Immature natural killer cell (primary cell): ENCODE results near the gene ACOT11. TPM values are rescaled to one million over a fixed set of nuclear protein-coding genes. Genes with fewer than 3 reads are reported as not detected.
A peak's percentile ranks its signal among the peaks of the same experiment; 100 is the strongest.

ENCODE experiments used
- DNase-seq, 3 donors: peaks; one replicate each; pipeline ENCODE4 v3.0.0; 2022; ENCODE audit warnings: mixed read lengths in 1 of 3
- H3K27ac Mint-ChIP-seq, 6 donors: one replicate each; pipeline ENCODE4 v1.8.0; 2020; ENCODE audit warnings: mixed read lengths in 6 of 6, mild to moderate bottlenecking in 5 of 6, inconsistent platforms in 4 of 6, moderate library complexity in 3 of 6
- H3K27me3 Mint-ChIP-seq, 3 donors: one replicate each; pipeline ENCODE4 v1.8.0; 2020 to 2021; ENCODE audit warnings: low read depth in 3 of 3, mild to moderate bottlenecking in 3 of 3, mixed read lengths in 3 of 3, moderate library complexity in 3 of 3, inconsistent platforms in 1 of 3
- H3K36me3 Mint-ChIP-seq, 3 donors: one replicate each; pipeline ENCODE4 v1.8.0; 2020; ENCODE audit warnings: mixed read lengths in 3 of 3, inconsistent platforms in 2 of 3, mild to moderate bottlenecking in 2 of 3
- H3K4me1 Mint-ChIP-seq, 2 donors: one replicate each; pipeline ENCODE4 v1.8.0; 2020; ENCODE audit warnings: inconsistent platforms in 2 of 2, mild to moderate bottlenecking in 2 of 2, mixed read lengths in 2 of 2, moderate library complexity in 1 of 2
- H3K4me3 Mint-ChIP-seq, 5 donors: one replicate each; pipeline ENCODE4 v1.8.0; 2020; ENCODE audit warnings: mild to moderate bottlenecking in 5 of 5, mixed read lengths in 5 of 5, inconsistent platforms in 3 of 5, moderate library complexity in 3 of 5
- H3K9me3 Mint-ChIP-seq, 6 donors: one replicate each; pipeline ENCODE4 v1.8.0; 2020; ENCODE audit warnings: mild to moderate bottlenecking in 6 of 6, mixed read lengths in 6 of 6, inconsistent platforms in 4 of 6, moderate library complexity in 3 of 6
- polyA plus RNA-seq, 3 donors: library from polyadenylated mRNA; unstranded; fragments of 300-500 nt; fragmentation: Illumina TruSeq; gene quantifications; one replicate each; pipeline ENCODE4 v1.2.3, GENCODE V29; 2021

ACOT11 gene
- polyA plus RNA-seq, 3 donors from 2014 or later: 0.27 to 0.44 TPM; not detected in 1

DNA sequence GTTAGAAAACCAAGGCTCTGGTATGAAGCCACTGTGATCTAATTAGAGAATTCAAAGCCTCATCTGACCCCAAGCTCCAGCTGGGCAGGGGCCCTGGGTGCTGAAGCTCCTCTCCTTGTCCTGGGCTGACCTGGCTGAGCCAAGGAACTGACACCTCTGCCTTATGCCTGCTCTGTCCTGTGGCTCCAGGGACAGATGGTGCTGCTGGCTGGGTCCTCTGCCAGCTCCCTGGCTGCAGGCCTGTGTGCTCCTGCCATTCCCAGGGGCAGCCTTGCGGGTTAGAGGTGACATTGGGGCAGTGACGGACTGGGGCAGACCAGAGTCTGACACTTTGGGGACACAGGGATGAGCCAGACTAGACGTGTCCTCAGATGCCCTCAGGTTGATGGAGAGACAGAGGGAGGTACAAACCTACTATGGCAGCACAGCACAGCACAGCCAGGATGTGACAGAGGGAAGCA is 11.8 kb downstream of the ACOT11 start:
- no peaks in the 10 kb centered on the region for H3K9me3 Mint-ChIP-seq
- H3K27ac Mint-ChIP-seq: no peak overlapping the region
- H3K4me3 Mint-ChIP-seq: no peak overlapping the region
- DNase-seq: no peak
- peaks cover 0 to 3% (median 0%) of the 10 kb centered on the region in 3 donors for H3K36me3 Mint-ChIP-seq
- H3K27me3 Mint-ChIP-seq: peaks cover 0 to 5% (median 3%) of the 10 kb centered on the region in 3 donors
- H3K4me1 Mint-ChIP-seq: no peaks in the 10 kb centered on the region

DNA sequence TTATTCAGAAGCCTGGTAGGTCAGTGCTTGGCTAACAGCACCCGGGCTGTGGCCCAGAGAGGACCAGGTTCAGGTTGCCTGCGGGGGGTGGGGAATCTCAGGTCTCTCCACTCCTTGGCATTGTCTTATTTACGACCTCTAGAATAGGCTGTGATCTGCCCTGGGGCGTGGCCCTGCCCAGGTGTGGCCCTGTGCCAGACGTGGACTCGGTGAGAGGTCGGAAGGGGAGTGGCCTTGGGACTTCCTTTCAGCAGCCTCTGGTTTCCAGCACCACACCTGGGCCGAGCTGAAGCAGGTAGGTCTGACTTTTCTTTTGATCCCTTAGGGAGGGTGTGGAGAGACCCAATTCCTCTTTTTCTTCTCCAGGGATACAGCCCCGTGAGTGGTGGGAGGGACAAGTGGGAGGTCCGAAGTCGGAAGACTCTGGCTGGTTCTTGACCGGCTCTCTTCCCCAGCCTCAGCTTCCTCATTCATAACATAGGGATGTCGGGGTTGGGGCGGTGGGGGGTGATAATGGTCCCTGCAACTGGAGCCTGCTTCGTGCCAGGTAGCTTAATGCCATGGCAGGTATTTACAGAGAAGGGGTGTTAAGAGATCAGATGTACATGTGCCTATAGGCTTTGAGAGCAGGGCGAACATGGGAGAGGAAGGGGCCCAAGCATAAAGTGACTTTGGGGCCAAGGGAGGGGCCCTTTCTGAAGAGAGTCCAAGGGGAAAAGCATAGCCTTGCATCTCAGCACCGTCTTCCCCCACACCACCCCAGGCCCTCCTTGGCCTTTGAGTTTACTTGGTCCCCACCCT is 16.5 kb downstream of the ACOT11 start:
- H3K27ac Mint-ChIP-seq: no peak overlapping the region
- no peaks in the 10 kb centered on the region for H3K4me1 Mint-ChIP-seq
- no peaks in the 10 kb centered on the region for H3K36me3 Mint-ChIP-seq
- no peak for DNase-seq
- peaks cover 0 to 7% (median 2%) of the 10 kb centered on the region in 3 donors for H3K27me3 Mint-ChIP-seq
- no peaks in the 10 kb centered on the region for H3K9me3 Mint-ChIP-seq
- H3K4me3 Mint-ChIP-seq: no peak overlapping the region

DNA sequence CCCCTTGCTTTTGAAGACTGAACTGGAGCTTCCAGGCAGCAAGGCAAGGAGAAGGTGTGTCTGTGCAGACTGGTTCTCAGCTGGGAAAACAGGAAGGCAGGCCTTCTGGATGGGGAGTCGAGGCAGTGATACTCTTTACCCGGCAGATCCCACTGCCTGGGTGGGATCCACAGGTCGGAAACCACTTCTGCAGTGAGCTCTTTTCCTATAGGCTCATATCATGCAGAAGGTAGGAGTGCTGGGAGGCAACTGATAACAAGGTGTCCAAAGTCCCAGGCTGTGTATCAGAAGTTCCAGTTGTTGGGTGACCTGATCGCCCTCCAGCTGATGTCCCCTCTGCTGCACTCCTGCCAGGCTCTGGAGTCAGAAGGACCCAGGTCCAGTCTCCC is 17.1 kb downstream of the ACOT11 start:
- DNase-seq: no peak
- peaks cover 0 to 7% (median 2%) of the 10 kb centered on the region in 3 donors for H3K27me3 Mint-ChIP-seq
- peak overlapping the region in 1 of 6 donors; percentile 46 for H3K27ac Mint-ChIP-seq
- no peaks in the 10 kb centered on the region for H3K36me3 Mint-ChIP-seq
- no peak overlapping the region for H3K4me3 Mint-ChIP-seq
- H3K9me3 Mint-ChIP-seq: no peaks in the 10 kb centered on the region
- H3K4me1 Mint-ChIP-seq: no peaks in the 10 kb centered on the region

- DNase-seq: no peak
- Mint-ChIP-seq H3K9me3 (no peaks in the 10 kb centered on the region), H3K4me1 (no peaks in the 10 kb centered on the region), H3K27me3 (peaks cover 0 to 7% (median 2%) of the 10 kb centered on the region in 3 donors), H3K4me3 (no peak overlapping the region), H3K27ac (no peak overlapping the region), H3K36me3 (no peaks in the 10 kb centered on the region)
These were observed 18.6 kb downstream of the ACOT11 start for GRCh38 chr1:54566438-54567141.

- Mint-ChIP-seq H3K27me3 (peaks cover 2 to 7% (median 2%) of the 10 kb centered on the region in 3 donors), H3K4me3 (no peak overlapping the region), H3K27ac (no peak overlapping the region), H3K9me3 (no peaks in the 10 kb centered on the region), H3K4me1 (peaks cover 0 to 9% of the 10 kb centered on the region in 2 donors), H3K36me3 (no peaks in the 10 kb centered on the region)
- no peak for DNase-seq
These were observed 19.9 kb downstream of the ACOT11 start for GRCh38 chr1:54567961-54568360.

DNA sequence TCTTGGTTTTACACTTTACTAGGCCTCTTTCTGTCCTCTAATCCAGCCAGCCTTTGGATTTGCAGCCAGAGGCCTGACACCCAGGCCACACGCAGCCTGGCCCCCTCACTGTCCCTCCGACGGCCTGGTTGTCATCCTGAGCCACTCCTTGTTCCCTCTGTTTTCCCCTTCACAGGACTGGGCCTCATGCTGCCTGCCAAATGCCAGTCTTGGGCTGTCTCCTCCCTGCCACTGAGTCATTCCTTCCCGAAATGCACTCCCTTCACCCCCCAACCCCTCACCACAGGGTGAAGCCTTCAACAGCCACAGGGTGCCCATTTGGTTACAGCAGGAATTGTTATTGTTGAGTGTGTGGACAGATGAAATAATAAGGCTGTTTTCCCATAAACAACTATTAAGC is 21.3 kb downstream of the ACOT11 start:
- Mint-ChIP-seq H3K27ac (no peak overlapping the region), H3K9me3 (no peaks in the 10 kb centered on the region), H3K27me3 (peaks cover 2 to 7% (median 2%) of the 10 kb centered on the region in 3 donors), H3K4me1 (peaks cover 0 to 9% of the 10 kb centered on the region in 2 donors), H3K36me3 (no peaks in the 10 kb centered on the region), H3K4me3 (no peak overlapping the region)
- no peak for DNase-seq

GRCh38 chr1:54570161-54570560 is 22.1 kb downstream of the ACOT11 start:
- H3K4me3 Mint-ChIP-seq: no peak overlapping the region
- H3K9me3 Mint-ChIP-seq: no peaks in the 10 kb centered on the region
- H3K4me1 Mint-ChIP-seq: peaks cover 0 to 9% of the 10 kb centered on the region in 2 donors
- H3K27me3 Mint-ChIP-seq: peaks cover 2% of the 10 kb centered on the region in 3 donors
- H3K27ac Mint-ChIP-seq: no peak overlapping the region
- DNase-seq: no peak
- H3K36me3 Mint-ChIP-seq: no peaks in the 10 kb centered on the region

DNA sequence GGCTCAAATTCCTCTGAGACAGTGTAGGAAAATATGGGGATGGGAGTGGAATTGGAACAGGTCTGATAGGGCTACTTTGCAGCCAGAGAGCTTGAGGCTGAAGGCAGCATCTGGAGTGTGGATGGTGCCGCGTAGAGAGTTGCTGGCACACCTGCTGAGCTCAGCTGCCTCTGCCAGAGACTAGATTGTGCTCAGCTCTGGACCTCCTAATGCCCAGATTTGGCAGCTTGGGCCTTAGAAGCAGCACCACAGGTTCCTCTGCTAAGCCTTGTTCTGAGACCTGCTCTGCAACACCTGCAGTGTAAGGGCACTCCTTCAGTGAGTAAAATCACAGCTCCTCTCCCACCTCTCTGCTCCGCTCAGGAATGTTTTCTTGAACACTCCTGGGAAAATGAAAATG is 23.3 kb downstream of the ACOT11 start:
- Mint-ChIP-seq H3K27me3 (peaks cover 0 to 3% (median 2%) of the 10 kb centered on the region in 3 donors), H3K36me3 (no peaks in the 10 kb centered on the region), H3K4me3 (no peak overlapping the region), H3K4me1 (peaks cover 0 to 9% of the 10 kb centered on the region in 2 donors), H3K9me3 (no peaks in the 10 kb centered on the region), H3K27ac (no peak overlapping the region)
- no peak for DNase-seq

DNA sequence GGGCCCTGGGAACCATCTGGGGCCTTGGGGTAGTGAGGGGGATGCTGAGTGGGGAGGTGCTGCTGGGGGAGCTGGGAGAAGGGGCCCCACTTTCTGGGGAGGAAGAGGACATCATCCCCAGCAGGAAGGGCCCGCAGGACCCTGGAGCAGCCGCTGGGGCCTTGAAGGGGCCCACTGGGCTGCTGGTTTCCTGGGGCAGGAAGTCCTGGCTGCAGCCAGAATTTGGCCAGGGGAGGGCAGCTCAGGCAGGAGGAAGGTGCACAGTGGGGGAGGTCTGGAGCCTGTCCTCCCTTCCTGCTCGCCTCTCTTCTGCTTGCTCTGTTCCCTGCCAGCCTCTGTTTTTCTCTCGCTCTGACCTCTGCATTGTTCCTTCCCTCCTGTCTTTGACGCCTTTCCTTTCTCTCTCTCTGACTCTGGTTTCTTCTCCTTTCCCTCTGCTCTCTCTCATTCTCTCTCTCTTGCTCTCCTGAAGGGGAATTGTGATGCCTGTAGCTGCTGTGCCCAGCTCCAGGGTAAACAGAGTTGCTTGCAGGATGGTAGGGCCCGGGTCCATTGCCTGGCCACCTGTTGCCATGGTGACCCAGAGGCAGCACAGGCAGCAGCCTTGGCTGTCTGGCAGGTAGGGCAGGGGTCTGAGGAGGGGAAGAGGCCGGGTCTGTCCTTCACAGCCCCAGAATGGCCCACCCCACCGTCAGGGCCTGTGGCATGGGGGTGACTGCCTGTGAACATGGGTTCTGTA is 23.9 kb downstream of the ACOT11 start:
- peaks cover 0 to 9% of the 10 kb centered on the region in 2 donors for H3K4me1 Mint-ChIP-seq
- no peaks in the 10 kb centered on the region for H3K36me3 Mint-ChIP-seq
- no peak for DNase-seq
- no peak overlapping the region for H3K4me3 Mint-ChIP-seq
- no peaks in the 10 kb centered on the region for H3K9me3 Mint-ChIP-seq
- H3K27me3 Mint-ChIP-seq: peaks cover 0 to 3% (median 2%) of the 10 kb centered on the region in 3 donors
- H3K27ac Mint-ChIP-seq: no peak overlapping the region

DNA sequence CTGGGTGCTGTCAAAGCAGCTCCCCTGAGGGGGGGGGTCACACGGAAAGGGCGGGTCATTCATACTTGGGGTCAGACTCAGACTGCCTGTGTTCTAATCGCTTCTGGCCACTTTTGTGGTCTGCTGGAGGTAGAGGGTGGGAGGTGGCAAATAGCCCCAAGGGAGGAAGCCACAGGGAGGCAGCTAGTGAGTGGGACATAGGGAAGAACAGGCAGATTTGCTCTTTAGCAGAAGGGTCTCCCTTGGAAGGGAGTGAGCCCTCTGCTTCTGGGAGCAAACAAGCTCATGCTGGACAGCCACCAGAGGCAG is 24.5 kb downstream of the ACOT11 start:
- H3K36me3 Mint-ChIP-seq: no peaks in the 10 kb centered on the region
- H3K9me3 Mint-ChIP-seq: no peaks in the 10 kb centered on the region
- no peak overlapping the region for H3K27ac Mint-ChIP-seq
- peaks cover 0 to 3% (median 2%) of the 10 kb centered on the region in 3 donors for H3K27me3 Mint-ChIP-seq
- DNase-seq: no peak
- H3K4me3 Mint-ChIP-seq: no peak overlapping the region
- H3K4me1 Mint-ChIP-seq: peaks cover 0 to 9% of the 10 kb centered on the region in 2 donors

DNA sequence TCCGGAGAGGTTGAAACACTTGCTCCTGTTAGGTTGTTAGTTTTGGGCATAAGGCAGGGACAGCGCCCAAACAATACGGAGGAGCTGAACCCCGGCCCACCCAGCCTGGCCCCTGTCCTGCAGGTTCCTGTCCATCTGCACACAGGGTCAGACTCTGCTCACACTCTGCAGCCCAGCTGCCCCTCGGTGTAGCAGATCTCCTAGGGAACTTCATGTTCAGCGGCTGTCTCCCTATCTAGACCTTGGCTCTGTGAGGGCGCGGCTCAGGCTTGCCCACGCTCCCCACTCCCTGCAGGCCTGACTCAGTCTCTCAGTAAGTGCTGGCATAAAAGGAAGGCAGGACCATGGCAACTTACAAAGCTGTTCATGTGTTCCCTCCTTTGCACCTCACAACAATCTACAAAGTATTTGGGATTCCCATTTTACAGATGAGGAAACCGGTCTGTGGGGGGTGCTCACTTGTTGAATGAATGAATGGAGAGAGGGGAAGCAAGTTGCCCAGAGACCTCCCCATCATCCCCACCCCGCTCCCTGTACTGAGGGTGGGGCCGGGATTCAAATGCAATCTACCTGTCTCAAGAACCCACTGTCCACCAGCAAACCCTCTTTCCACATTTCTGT is 26.2 kb downstream of the ACOT11 start:
- Mint-ChIP-seq H3K4me1 (peaks cover 0 to 9% of the 10 kb centered on the region in 2 donors), H3K27me3 (peaks cover 0 to 2% (median 1%) of the 10 kb centered on the region in 3 donors), H3K36me3 (no peaks in the 10 kb centered on the region), H3K9me3 (no peaks in the 10 kb centered on the region), H3K4me3 (no peak overlapping the region), H3K27ac (no peak overlapping the region)
- DNase-seq: no peak

GRCh38 chr1:54575161-54575560 is 27.1 kb downstream of the ACOT11 start:
- Mint-ChIP-seq H3K27ac (no peak overlapping the region), H3K4me1 (peaks cover 0 to 9% of the 10 kb centered on the region in 2 donors), H3K36me3 (no peaks in the 10 kb centered on the region), H3K4me3 (no peak overlapping the region), H3K9me3 (no peaks in the 10 kb centered on the region), H3K27me3 (peaks cover 0 to 2% (median 1%) of the 10 kb centered on the region in 3 donors)
- DNase-seq: no peak

- H3K27me3 Mint-ChIP-seq: peaks cover 1 to 2% (median 2%) of the 10 kb centered on the region in 3 donors
- H3K4me3 Mint-ChIP-seq: no peak overlapping the region
- peaks cover 0 to 9% of the 10 kb centered on the region in 2 donors for H3K4me1 Mint-ChIP-seq
- H3K27ac Mint-ChIP-seq: peak overlapping the region in 1 of 6 donors; percentile 37
- DNase-seq: no peak
- H3K9me3 Mint-ChIP-seq: no peaks in the 10 kb centered on the region
- no peaks in the 10 kb centered on the region for H3K36me3 Mint-ChIP-seq
These were observed 27.7 kb downstream of the ACOT11 start for GRCh38 chr1:54575605-54576290.
